NCI-H2029 (cell line): ENCODE data around the gene LHFPL6.
"Not testable (repeated sequence)": the region's sequence is repeated elsewhere in the genome, so short reads cannot be mapped to it uniquely, and the experiment has no call there.

ENCODE experiments used
- DNase-seq: peaks from one replicate; lab custom pipeline; 2025; lab: John Stamatoyannopoulos, UW

LHFPL6 gene

GRCh38 chr13:39345982-39346381 is 257.0 kb downstream of the LHFPL6 start:
- no peak for DNase-seq

- DNase-seq, result no peak
Observed at GRCh38 chr13:39341251-39341650, 261.7 kb downstream of the LHFPL6 start.

DNA sequence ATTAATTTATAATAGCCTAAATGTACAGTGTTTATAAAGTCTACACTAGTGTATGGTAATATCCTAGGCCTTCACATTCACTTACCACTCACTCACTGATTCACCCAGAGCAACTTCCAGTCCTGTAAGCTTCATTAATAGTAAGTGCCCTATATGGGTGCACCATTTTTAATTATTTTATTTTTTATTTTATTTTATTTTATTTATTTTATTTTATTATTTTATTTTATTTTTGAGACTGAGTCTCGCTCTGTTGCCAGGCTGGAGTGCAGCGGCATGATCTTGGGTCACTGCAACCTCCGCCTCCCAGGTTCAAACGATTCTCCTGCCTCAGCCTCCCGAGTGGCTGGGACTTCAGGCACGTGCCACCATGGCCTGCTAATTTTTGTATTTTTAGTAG is 264.9 kb downstream of the LHFPL6 start:
- DNase-seq, result not testable (repeated sequence)

GRCh38 chr13:39336937-39337336 is 266.1 kb downstream of the LHFPL6 start:
- DNase-seq, result no peak

GRCh38 chr13:39336207-39336606 is 266.8 kb downstream of the LHFPL6 start:
- no peak for DNase-seq

DNA sequence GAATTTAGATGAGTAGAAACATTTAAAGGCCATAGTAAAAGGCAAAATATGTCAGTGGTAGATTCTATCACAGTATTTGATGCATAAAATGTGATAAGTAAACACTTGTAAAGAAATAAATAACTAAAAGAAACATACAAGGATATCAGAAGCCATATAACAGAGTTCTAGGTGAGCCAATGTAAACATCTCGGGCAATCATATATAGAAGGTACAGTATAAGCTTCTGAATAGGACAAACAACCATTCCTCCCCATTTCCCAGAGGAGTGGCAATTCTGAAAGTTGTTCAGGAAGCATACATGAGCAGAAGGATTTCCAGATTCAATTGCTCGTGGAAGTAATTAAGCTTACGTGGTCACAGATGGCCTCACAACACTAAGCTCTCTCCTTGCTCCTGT is 267.3 kb downstream of the LHFPL6 start:
- DNase-seq, result no peak

- no peak for DNase-seq
Observed at GRCh38 chr13:39330504-39330903, 272.5 kb downstream of the LHFPL6 start.

GRCh38 chr13:39329182-39329639 is 273.8 kb downstream of the LHFPL6 start:
- DNase-seq, result no peak

DNA sequence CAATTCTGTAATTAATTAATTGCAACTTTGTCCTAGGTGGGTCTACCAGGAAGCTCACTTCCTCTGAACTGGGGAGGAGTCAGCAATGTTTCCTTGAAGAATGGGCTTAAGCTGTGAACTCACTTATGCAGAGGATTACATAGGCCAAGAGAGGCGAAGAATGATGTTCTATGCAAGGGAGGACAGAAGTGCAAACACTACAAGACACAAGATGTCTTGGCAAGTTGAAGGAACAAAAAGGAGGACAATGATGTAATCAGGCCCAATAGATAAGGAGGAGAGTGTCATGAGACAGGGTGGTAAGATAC is 275.9 kb downstream of the LHFPL6 start:
- no peak for DNase-seq

DNA sequence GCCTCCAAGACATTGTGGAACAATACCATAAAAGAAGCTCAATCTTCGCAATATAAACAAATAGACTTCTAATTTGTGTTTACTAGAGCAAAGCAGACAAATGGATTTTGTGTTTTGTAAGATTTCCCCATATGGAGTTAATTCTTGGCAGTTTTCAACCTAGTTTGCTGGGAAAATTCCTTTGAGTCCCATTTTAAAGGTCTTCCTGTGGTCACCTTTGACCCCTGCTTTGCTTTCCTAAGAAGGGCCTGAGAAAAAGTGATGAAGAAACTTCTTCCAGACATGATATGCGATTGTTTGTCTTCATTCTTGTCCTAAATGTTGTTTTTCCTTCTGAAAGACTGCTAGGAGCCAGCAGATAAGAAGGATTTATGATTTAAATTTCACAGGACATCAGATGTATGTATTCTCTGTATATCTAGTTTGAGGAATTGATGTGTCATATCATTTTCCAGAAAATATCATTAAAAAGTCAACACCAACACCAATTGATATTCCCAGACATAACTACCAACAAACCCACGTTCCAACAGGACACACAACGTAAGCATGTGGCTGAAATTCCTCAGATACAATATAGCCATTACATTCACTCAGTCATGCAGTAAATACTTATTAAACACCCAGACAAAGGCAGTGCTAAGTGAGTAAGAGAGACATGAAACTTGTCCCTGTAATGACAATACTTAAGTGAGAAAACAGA is 276.4 kb downstream of the LHFPL6 start:
- no peak for DNase-seq

- DNase-seq, result no peak
Observed at GRCh38 chr13:39324806-39325311, 278.1 kb downstream of the LHFPL6 start.

GRCh38 chr13:39322836-39323585 is 280.0 kb downstream of the LHFPL6 start:
- DNase-seq, result no peak

GRCh38 chr13:39321574-39321973 is 281.4 kb downstream of the LHFPL6 start:
- DNase-seq, result no peak

GRCh38 chr13:39318161-39318560 is 284.8 kb downstream of the LHFPL6 start:
- DNase-seq, result no peak

DNA sequence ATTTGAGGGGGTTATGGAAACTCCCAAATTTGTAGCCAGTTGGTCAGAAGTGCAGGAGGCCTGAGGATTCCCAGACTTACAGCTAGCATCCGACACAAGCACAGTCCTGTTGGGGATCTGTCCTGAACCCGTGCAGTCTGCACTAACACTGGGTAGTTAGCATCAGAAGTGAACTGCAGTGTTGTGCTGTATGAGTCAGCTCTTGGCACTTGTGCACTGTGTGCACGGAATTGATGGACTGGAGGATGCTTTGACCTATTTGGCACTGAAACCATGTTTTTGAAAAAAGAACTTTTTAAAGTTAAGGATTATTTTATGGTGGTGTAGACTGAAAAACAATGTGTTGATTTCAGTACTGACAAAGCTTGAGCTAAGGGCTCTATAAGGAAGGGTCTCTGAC is 285.7 kb downstream of the LHFPL6 start:
- no peak for DNase-seq

- DNase-seq, result no peak
Observed at GRCh38 chr13:39315796-39316195, 287.2 kb downstream of the LHFPL6 start.

GRCh38 chr13:39313721-39314120 is 289.3 kb downstream of the LHFPL6 start:
- DNase-seq, result no peak

- no peak for DNase-seq
Observed at GRCh38 chr13:39312596-39312995, 290.4 kb downstream of the LHFPL6 start.

GRCh38 chr13:39311619-39312018 is 291.4 kb downstream of the LHFPL6 start:
- no peak for DNase-seq

DNA sequence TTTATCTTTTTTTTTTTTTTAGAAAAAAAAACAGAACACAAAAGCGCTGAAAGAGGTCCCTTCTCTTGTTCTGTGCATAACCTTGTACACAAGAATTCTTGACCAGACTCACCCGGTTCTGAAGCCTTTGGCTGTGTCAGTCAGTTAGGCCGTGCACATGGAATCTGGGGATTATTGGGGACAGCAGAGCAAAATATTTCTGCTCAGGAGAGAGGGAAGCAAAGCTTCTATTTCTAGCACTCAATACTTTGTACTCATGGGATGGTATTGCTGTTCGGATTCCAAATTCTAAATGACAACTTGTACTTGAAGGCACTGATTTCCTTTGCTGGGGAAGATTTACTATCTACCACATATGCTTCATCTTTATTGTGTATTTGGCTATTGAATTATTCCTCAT is 292.0 kb downstream of the LHFPL6 start:
- no peak for DNase-seq

DNA sequence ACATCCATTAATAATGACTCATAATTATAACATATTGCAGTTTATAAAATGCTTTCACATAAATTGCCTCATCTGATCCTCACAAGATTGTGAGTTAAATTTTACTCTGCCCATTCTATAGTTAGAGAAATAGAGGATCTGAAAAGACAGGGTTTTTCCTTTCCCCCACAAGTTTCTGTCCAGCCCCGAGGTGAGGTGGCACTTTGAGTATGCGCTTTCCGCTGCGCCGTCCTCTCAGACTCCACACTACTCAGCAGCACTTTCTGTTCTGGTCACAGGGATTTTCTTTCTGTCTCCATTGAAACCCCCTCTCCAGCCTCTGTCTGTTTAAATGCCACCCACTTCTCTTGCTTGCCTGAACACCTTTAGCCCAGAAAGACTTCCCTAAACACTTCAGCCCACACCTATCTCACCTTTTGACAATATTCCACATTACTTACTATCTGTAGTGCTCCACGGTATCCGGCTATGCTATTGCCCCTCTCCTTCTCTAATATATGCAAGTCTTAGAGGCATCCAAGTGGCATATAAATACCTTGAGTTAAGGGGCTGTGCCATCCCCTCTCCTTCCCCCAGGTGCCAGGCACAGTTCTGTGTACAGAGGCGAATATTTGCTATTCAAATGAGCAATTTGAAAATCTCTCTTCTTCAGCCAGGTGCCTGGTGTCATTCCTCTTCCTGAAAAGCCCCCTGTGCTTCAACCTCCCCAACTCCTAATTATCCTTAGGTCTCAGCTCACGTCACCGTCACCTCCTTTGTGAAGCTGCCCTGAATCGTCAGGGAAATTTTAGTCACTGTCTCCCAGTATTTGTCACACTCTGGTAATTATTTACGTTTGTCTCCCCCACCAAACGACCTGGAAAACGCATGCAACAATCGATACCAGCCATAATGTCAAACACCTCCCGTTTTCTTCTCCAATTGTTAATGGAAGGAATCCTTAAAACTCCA is 296.1 kb downstream of the LHFPL6 start:
- DNase-seq, result no peak

DNA sequence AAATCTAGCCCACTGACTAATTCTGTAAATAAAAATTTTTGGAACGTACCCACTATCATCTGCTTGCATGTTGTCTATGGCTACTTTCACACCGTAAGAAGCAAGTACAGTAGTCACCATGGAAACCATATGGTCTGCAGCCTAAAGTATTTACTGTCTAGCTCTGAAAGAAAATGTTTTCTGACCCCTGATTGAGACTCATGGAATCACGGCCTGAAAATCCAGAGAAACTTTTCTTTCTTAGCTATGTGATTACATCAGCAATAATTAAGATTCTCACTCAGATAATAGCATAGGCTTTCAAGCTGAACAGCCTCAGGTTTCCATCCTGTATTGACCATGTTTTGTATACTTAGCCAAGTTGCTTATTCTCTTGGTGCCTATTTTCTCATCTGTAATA is 300.2 kb downstream of the LHFPL6 start:
- no peak for DNase-seq
